LNCAP (cell line): Measurements from ENCODE around the gene SCAF11.

Experiments used
- CTCF ChIP-seq: fragments of 450-650 bp; IDR thresholded peaks from 2 replicates; pipeline ENCODE4 v1.5.1; 2017; ENCODE audit warnings: mild to moderate bottlenecking

The SCAF11 gene

GRCh38 chr12:45990468-45991283 lies at the start of gene SCAF11:
Gene SCAF11 (minus strand): TSS chr12:45990574. CDS start chr12:45964167, 26,407 bp downstream.
- TF ChIP-seq CTCF: peak; percentile 96

GRCh38 chr12:46027172-46027571 lies 36.8 kb upstream of the SCAF11 start:
- TF ChIP-seq CTCF: no peak

GRCh38 chr12:46024099-46024498 lies 33.7 kb upstream of the SCAF11 start:
- TF ChIP-seq CTCF: no peak

GRCh38 chr12:46020768-46021167 lies 30.4 kb upstream of the SCAF11 start:
- no peak for TF ChIP-seq CTCF

- no peak for TF ChIP-seq CTCF
Measured at GRCh38 chr12:46005823-46006222, 15.4 kb upstream of the SCAF11 start.

- peak; percentile 58 for TF ChIP-seq CTCF
Measured at GRCh38 chr12:46005151-46005797, 14.9 kb upstream of the SCAF11 start.

GRCh38 chr12:46004715-46005114 lies 14.3 kb upstream of the SCAF11 start:
- TF ChIP-seq CTCF: no peak
